Measurements from ENCODE around the gene SRC.

The SRC gene

DNA sequence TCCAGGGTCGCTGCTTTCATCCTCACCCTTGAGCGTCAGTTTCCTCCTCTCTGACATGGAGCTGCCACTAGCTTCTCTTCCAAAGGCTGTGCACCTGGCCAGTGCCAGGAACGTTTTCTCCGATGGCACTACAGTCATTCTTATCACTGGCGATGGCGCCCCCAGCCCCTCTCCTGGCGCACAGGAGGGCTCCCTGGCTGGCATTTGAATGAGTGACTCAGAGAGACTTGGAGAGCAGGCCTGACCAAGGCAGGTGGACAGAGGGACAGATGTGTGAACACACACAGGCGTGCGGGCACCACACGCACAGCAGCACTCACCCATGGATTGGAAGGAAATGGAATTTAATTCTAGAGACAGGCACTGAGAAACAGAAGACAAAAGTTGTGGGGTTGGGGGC is 77.6 kb downstream of the SRC start:
- no peak for DNase-seq (ENCODE audit: low read depth, low spot score)

DNA sequence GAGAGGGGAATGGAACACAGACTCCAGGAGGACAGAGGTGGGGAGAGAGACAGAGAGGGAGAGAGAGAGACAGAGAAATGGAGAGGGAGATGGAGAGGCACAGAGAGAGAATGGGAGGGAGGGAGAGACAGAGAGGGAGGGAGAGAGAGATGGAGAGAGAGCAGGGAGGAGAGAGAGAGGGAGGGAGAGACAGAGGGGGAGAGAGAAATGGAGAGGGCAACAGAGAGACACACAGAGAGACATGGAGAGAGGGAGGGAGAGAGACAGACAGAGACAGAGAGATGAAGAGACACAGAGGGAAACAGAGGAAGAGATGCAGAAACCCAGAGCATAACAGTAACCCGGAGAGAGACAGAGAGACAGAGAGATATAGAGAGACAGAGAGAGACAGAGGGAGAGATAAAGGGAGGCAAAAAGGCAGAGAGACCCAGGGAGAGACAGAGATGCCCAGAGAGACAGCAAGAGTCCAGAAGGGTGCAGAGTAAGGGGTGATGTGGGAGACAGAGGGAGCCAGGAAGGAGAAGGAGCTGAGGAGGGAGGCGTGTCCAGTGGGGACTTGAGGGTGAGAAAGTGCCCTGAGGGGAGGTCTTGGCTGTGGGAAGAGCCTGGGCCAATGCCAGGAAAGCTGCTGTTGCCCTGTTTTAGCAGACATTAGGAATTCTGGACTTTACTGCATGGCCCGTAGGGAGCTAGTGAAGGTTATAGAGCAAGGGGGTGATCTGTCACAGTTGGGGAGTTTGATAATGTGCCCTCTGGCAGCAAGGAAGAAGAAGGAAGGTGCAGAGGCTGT is 78.3 kb downstream of the SRC start:
- no peak for DNase-seq (ENCODE audit: low read depth, low spot score)

DNA sequence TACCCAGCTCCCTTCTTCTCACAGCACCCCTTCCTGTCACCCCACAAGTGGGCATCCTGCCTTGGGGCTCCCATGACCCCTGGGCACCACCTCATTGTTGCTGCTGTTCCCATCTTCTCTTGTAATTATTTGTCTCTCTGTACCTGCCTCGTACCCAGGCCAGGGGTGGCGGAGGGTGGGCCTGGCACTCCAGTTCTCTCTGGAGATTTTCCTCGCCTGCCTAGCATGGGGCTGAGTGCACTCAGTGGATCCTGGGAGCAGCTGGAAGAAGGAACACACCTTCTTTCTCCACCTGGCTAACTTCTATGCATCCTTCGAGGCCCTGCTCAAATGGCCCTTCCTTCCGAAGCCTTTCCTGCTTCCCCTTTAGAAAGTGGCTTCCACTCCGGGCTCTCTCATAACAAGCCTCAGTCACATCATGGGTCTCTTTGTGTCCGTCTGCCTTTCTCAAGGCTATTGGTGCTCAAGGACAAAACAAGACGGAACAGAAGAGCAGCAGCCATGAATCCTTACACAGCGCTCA is 79.2 kb downstream of the SRC start:
- no peak for DNase-seq (ENCODE audit: low read depth, low spot score)

DNA sequence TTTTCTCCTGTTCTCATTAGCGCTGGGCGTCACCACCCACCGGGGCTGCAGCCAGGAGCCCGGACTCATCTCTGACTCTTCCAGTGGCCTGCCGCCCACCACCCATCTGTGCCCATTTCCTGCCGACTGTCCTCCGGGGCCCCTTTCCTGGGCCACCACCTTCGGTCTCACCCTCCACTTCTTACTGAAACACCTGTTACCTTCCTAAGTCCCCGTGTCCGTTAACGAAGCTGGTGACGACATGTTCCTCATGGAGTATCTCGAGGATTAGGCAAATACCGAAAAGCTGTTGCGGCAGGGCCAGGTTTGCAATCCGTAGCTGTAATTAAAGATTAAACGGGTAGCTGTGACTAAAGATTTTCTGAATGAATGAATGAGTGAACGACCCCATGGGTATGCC is 80.2 kb downstream of the SRC start:
- no peak for DNase-seq (ENCODE audit: low read depth, low spot score)

DNA sequence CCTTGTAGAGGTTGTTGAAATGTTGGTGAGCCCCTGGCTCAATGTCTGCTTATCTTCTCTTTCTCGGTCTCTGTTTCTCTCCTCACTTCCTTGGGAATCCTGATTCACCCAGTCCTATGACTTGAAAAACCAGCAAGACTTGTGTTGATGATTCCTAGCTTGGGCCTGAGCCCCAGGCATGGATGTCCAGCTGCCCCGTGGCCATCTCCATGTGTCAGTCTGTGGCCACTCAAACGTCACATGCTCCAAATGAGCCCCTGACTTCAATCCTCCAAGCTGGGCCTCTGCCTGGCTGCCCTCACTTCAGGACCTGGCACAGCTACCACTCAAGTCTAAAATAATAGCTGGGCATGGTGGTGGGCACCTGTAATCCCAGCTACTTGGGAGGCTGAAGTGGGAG is 81.0 kb downstream of the SRC start:
- no peak for DNase-seq (ENCODE audit: low read depth, low spot score)

DNA sequence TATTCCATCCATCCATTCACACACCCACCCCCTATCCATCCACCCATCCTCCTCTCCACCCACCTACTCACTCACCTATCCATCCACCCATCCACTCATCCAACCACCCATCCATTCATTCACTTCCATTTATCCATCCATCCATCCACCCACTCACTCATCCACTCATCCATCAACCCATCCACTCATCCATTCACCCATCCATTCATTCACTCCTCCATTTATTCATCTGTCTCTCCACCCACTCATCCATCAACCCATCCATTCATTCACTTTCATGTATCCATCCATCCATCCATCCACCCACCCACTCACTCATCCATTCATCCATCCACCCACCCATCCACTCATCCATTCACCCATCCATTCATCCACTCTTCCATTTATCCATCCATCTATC is 84.1 kb downstream of the SRC start:
- no peak for DNase-seq (ENCODE audit: low read depth, low spot score)

DNA sequence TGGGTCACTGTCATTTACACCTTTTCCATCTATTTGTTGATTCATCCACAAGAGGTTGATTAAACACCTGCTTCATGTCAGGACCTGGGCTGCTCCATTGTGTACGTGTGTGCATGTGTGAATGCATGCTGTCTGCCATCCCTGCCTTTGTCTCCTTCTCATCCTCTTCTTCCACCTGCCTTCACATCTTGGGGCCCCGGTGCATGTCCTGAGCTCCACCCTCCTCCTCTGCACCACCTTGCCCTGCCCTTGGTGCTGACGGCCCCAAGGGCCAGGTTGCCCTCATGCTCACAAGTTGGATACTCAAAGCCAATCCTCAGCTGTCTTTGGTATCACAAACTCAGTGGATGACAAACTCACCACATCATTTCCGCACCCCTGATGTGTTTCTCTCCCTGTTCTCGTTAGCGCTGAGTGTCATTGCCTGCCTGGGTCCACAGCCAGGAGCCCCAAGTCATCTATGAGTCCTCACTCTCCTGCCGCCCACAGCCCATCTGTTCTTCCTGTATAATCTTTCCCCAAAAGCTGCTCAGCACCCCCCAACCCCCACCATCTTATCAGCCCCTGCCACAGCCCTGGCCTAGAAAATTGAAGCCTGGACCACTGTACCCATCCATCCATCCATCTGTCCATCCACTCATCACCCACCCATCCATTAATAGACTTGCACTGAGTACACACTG is 85.0 kb downstream of the SRC start:
- no peak for DNase-seq (ENCODE audit: low read depth, low spot score)

DNA sequence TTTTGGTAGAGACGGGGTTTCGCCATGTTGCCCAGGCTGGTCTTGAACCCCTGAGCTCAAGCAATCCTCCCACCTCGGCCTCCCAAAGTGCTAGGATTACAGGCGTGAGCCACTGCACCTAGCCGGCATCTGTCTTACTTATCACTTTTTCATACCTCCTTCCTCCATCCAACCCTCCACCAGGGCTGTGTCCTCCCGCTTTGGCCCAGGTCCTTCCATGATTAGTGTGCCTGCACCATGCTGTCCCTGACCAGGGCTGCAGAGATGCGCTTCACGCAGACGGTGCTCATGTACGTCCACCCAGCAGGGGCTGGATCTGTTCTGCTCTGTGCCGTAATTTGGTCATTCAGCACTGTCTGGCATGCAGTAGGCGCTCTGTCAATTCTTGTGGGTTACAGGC is 85.8 kb downstream of the SRC start:
- no peak for DNase-seq (ENCODE audit: low read depth, low spot score)

DNA sequence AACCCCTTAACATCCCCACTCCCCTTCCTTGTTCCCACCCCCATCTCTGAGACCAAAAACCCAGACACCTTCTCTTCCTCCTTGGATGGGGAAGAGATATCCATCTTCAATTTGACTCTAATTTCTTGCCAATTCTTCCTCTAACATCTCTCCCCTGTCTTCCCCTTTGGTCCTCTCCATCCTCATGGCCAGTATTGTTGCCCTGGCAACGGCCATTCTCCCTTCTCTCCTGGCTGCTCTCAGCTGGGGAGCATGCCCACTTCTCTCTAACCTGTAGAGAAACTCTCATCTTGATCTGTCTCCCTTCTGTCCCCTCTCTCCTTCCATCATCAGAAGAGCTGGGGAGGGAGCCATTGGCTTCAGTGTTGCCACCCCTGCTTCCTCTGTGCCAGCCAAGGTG is 86.7 kb downstream of the SRC start:
- no peak for DNase-seq (ENCODE audit: low read depth, low spot score)

DNA sequence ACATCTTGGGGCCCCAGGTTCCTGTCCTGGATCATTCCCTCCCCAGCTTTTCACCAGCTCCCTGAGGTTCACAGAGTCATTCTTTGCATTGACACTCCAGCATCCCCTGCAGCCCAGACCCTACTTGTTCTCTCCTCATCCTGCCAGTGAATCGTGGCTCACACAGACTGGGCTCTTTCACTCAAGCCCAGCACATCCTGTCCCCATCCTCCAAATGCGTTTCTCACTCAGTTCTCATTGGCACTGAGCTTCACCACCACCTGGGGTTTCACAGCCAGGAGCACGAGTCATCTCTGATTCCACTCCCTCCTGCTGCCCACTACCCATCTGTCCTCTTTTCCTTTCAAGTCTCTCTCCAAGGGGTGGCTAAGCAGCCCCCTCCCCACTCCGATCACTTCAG is 89.7 kb downstream of the SRC start:
- DNase-seq (ENCODE audit: low read depth, low spot score): no peak

DNA sequence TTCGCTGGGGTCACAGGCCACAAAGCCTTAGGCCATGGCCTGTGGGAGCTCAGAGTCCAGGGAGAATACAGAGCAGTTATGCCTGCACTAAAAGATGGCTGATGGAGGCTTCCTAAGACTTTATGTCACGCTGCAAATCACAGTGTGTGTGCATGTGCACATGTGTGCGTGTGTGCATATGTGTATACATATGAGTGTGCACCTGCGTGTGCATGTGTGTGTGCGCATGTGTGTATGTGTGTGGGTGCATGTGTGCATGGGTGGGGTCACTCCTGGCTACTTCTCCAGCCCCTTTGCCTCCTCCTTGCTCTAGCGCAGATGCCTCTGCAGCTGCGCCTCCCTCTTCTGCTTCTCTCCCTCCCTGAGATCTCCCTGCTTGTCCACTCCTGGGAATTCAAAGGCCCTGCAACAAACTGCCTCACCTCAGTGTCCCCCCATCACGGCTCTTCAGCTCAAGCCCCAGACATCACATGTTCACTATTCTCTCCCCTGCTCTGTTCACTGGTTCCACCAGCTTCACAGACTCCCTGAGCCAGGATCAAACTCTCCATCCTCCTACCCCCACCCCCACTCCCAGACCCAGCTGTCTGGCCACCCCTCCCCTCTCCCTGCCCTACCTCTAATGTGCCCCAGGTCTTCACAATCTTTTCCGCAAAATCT is 90.7 kb downstream of the SRC start:
- DNase-seq (ENCODE audit: low read depth, low spot score): no peak

DNA sequence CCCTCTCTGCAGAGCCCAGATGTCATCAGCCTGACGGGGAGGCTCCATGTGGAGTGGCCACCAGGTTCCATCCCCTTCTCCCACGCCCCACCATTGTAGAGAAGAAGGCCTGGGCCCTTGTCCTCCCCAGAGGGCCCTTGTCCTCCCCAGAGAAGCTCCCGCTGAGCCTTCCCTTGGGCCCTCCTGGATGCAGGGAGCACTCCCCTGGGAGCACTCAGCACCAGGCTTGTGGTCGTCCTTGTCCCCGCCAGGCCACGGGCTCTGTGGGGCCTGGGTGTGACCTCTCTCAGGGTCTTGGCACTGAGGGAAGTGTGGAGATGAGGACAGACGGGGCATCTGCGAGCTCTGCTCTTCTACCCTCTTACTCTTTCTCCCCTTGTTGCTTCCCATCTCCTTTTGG is 91.7 kb downstream of the SRC start:
- no peak for DNase-seq (ENCODE audit: low read depth, low spot score)

DNA sequence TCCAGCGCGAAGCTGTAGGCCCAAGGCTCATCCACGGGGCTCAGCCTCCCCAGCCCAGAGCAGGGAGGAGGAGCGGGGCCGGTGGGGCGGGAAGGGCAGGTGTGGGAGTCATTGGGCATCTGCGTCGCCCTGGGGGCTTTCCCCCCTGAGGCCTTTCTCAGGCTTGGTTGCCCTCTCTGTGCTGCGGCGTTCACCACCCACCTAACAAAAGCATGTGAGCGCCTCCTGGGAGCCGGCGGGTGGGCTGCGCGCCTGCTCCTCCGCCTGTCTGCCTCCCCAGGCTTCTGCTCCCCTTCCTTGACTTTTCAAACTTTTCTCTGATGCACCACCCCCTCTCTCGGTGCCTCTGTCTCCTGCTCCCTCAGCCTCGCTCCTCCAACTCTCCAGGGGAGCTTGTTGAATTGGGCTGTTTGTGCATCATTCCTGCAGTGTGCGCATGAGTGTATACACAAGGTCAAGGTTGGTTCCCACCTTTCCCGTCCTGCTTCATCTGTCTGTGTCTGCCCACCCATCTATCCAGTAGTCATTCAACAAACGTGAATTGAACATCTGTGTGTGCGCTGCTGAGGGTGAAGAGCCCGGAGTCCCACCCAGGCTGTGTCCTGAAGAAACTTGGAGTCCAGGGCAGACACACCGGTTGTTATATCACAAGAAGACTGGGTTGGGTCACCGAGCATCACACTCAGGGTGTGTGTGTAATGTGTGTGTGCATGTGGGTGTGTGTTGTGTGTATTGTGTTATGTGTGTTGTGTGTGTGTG is 92.7 kb downstream of the SRC start:
- DNase-seq (ENCODE audit: low read depth, low spot score): no peak

DNA sequence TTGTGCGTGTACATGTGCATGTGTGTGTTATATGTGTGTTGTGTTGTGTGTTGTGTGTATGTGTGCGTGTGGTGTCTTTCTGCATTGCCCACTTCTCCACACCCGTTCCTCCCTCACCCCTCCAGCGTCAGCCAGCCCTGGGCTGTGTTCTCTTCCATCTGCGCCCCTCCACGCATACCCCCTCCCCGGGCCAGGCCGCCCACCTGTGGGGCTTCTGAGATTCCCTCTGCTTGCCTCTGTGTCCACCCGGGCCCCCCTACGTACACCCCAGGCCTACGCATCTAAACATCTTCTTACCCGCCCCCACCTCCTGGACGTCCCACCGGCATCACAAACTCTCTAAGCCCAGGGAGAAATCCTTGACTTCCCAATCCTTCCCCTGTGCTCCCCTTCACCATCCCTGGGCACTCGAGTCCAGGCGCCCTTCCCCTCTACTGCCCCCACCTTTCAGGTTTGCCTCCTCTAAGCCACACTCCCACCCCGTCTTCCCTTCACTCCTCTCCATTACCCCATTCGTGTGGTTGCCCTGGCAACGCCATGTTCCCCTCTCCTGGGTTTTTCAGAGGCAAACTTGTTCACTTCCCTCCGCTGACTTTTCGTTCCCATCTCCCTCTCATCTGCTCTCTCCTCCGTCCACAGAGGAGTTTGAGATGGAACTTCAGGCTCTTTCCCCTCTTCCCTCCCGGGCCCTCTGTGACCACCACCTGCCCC is 93.4 kb downstream of the SRC start:
- no peak for DNase-seq (ENCODE audit: low read depth, low spot score)

DNA sequence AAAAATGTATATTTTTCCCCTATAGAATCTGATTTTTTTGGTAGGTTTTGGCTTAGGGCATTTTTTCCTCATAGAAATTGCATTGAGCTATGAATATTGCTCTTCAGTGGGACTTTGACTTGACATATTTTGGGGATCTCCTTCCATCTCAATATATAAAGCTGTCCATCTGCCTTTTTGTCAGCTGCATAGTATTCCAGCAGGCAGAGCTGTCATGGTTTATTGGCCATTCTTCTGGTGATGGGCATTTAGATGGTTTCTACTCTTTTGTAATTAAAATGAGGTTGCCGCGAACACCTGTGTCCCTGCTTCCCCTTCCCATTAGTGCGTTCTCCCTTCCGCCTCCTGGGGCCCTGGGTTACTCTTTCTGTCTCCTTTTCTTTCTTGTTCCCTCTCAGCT is 95.1 kb downstream of the SRC start:
- no peak for DNase-seq (ENCODE audit: low read depth, low spot score)

DNA sequence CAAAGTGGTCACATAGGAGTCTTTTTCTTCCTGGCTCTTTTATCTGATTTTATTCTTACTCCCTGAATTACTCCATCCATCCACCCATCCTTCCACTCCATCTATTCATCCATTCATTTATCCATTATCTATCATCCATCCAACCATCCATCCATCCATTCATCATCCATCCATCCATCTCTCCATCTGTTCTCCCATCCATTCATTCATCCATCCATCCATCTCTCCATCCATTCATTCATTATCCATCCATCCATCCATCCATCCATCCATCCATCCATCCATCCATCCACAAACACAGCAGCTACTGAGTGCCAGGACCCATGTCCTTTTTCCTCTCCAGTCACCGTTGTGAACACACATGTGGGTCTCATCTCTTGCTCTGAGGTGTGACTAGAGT is 96.6 kb downstream of the SRC start:
- no peak for DNase-seq (ENCODE audit: low read depth, low spot score)

DNA sequence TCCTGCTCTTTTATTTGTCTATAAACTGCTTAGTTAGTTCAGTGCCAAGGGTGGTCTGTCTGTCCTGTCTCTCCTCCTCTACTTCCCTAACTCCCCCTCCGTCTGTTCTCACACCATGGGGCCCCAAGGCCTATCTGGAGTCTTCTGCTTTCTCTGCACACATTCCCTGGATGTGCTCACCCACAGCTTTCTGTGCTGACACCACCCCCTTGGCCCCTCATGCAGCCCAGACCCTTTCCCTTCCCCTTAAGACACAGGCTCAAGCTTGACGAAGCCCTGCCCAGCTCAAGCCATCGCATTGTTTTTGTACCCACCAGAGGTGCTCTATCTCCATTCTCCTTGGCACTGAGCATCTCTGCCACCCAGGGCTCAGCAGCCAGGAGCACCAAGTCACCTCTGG is 97.0 kb downstream of the SRC start:
- DNase-seq (ENCODE audit: low read depth, low spot score): no peak

DNA sequence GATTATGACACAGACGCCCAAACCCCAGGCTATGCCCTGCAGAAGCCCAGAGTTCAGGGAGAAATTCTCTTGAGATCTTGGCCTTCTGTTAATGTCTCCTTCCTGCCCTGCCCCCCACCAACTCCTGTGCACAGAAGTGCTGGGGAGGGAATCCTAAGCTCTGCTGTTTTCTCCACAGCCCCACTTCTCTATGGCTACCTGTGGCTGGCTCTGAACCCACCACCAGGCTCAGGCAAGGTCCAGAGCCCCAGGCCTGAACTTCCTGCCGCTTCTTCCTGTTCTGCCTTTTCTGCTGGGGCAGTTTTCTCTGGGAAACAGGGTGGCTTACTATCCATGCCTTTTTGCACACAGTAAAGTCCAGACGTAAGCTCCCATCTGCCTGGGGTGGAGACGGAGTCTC is 97.7 kb downstream of the SRC start:
- no peak for DNase-seq (ENCODE audit: low read depth, low spot score)

DNA sequence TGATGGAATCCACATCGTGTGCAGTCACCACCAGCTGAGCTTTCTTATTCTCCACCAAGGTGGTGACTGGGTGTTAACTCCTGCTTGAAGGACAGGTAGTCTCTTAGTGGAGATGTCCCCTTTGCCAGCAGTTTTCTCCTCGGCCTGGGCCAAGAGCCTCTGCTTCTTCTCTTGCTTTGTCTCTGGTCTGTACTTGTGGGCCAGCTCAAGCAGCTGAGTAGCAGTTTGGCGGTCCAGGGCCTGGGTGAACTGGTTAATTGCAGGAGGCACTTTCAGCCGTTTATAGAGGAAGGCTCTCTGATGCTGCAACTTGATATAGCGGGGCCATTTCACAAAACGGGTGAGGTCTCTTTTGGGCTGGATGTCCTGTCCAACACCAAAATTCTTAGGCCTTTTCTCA is 99.1 kb downstream of the SRC start:
- no peak for DNase-seq (ENCODE audit: low read depth, low spot score)

DNA sequence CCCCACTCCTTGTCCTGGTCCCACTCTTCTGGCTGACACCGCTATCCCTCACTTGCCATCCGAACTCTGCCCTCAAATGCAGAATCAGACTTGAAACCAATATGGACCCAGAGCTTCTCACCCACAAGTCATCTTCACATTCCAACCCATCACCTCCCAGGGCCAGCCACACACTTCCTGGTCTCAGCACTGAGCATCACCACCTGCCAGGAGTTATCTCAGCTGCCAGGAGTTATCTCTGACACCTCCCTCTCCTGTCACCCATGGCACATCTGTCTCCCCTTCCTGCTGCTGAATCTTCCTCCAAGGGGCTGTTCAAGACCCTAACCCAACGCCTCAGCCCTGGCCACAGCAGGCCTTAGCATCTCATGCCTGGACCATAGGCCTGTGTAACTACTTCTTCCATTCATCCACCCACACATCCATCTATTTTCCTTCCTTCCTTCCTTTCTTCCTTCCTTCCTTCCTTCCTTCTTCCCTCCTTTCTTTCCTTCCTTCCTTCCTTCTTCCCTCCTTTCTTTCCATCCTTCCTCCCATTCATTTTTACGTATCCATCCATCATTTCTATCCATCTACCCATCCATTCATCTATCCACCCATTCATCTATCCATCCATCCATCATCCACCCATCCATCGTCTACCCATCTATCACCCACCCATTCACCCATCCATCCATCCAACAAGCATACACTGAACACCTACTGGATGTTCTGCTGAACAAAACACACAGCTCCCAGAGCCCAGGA is 100.5 kb downstream of the SRC start:
- no peak for DNase-seq (ENCODE audit: low read depth, low spot score)

DNA sequence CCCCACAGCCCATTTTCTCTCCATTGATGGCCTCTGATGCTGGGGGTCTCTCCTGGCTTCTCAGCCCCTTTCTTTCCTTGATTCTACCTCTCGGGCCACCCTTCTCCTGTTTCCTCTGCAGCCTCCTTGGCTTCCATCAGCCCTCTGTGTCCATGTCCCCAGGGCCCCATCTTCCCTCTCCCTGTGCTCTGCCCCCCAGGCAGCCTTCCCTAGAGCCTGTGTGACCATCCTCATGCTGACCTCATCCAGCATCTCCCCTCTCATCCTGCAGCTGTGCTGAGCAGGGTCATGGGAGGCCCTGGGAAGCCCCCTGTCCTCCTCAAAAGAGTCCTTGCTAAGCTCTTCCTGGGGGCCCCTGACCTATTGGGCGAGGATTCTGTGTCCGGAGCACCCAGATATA is 101.7 kb downstream of the SRC start:
- DNase-seq (ENCODE audit: low read depth, low spot score): no peak

All from iPS DF 19.7 (cell line).